ENCODE data around the gene ANKIB1.
A peak's percentile ranks its signal among the peaks of the same experiment; 100 is the strongest.
"Not testable (repeated sequence)": the region's sequence is repeated elsewhere in the genome, so short reads cannot be mapped to it uniquely, and the experiment has no call there.

ANKIB1 gene

DNA sequence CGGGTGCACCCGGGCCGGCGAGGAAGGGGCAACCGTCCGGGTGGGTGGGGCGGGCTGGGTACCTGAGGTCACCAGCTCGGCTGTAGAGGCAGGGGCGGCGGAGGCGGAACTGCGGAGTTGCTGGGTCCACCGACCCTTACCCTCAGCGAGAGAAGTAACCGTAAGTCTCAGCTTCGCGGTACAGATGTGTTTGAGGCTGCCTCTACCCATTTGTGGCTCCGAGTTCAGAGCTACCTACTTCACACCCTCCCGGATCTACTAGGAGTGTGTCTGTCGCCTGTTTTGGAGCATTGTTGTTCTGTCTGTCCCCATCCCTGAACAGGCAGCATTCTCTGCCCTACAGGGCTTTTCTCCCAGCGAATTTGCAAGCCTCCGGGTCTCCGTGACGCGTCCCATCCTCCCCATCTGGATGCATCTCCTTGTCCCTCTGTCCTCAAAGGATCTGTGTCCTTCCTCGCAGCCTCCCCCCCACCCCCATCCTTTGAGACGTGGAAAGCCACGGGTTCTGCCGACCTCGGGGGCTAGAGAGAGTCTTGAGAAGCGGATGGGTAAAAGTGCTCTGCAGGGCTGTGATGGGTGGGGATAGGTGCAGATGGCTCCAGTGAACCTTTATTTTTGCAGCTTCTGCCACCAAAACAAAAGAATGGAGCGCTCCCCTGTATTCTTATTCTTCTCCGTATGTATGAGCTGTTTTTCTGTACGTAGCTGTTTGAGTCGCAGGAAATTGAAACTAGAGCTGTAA, 757 bp downstream of the ANKIB1 start:
- Histone ChIP-seq H3K9me3 (ENCODE audit: insufficient read depth, low read depth, low read length) (no peaks in the 10 kb centered on the region), H3K9ac (ENCODE audit: low read depth, low read length) (peak overlapping the region; percentile 98), H3K4me3 (ENCODE audit: low read length) (peak overlapping the region; percentile 83), H3K27ac (ENCODE audit: low read length) (peak overlapping the region; percentile 21), H3K27me3 (ENCODE audit: insufficient read depth, low read length) (no peaks in the 10 kb centered on the region), H3K36me3 (ENCODE audit: insufficient read depth, low read depth, low read length) (peaks cover 5% of the 10 kb centered on the region; the same call in 1 of the 2 replicates), H3K4me1 (ENCODE audit: insufficient read depth, low read length) (peaks cover 24% of the 10 kb centered on the region)

GRCh38 chr7:92250603-92251002, 4.8 kb downstream of the ANKIB1 start:
- Histone ChIP-seq H3K27ac (ENCODE audit: low read length) (no peak overlapping the region), H3K4me1 (ENCODE audit: insufficient read depth, low read length) (peaks cover 11% of the 10 kb centered on the region), H3K36me3 (ENCODE audit: insufficient read depth, low read depth, low read length) (no peaks in the 10 kb centered on the region), H3K9me3 (ENCODE audit: insufficient read depth, low read depth, low read length) (no peaks in the 10 kb centered on the region), H3K27me3 (ENCODE audit: insufficient read depth, low read length) (no peaks in the 10 kb centered on the region), H3K9ac (ENCODE audit: low read depth, low read length) (no peak overlapping the region), H3K4me3 (ENCODE audit: low read length) (no peak overlapping the region)

- H3K9me3 ChIP-seq (ENCODE audit: insufficient read depth, low read depth, low read length) = no peaks in the 10 kb centered on the region
- H3K4me1 ChIP-seq (ENCODE audit: insufficient read depth, low read length) = peaks cover 11% of the 10 kb centered on the region
- H3K9ac ChIP-seq (ENCODE audit: low read depth, low read length) = no peak overlapping the region
- H3K36me3 ChIP-seq (ENCODE audit: insufficient read depth, low read depth, low read length) = no peaks in the 10 kb centered on the region
- H3K4me3 ChIP-seq (ENCODE audit: low read length) = no peak overlapping the region
- H3K27me3 ChIP-seq (ENCODE audit: insufficient read depth, low read length) = no peaks in the 10 kb centered on the region
- no peak overlapping the region for H3K27ac ChIP-seq (ENCODE audit: low read length)
These were observed 5.4 kb downstream of the ANKIB1 start for GRCh38 chr7:92251181-92251580.

GRCh38 chr7:92253251-92253650, 7.5 kb downstream of the ANKIB1 start:
- Histone ChIP-seq H3K36me3 (ENCODE audit: insufficient read depth, low read depth, low read length) (no peaks in the 10 kb centered on the region), H3K9ac (ENCODE audit: low read depth, low read length) (no peak overlapping the region), H3K27ac (ENCODE audit: low read length) (no peak overlapping the region), H3K4me1 (ENCODE audit: insufficient read depth, low read length) (peaks cover 3% of the 10 kb centered on the region; the same call in 1 of the 2 replicates), H3K27me3 (ENCODE audit: insufficient read depth, low read length) (no peaks in the 10 kb centered on the region), H3K9me3 (ENCODE audit: insufficient read depth, low read depth, low read length) (no peaks in the 10 kb centered on the region), H3K4me3 (ENCODE audit: low read length) (no peak overlapping the region)

DNA sequence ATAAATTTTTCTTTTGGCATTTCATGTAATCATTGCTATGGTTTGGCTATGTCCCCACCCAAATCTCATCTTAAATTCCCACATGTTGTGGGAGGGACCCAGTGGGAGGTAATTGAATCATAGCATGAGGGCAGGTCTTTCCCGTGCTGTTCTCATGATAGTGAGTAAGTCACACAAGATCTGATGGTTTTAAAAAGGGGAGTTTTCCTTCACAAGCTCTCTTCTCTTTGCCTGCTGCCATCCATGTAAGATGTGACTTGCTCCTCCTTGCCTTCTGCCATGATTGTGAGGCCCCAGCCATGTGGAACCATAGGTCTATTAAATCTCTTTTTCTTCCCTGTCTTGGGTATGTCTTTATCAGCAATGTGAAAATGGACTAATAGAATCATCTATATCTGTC, 9.0 kb downstream of the ANKIB1 start:
- not testable (repeated sequence) for H3K4me3 ChIP-seq (ENCODE audit: low read length); H3K36me3 ChIP-seq (ENCODE audit: insufficient read depth, low read depth, low read length); H3K4me1 ChIP-seq (ENCODE audit: insufficient read depth, low read length); H3K27me3 ChIP-seq (ENCODE audit: insufficient read depth, low read length); H3K9me3 ChIP-seq (ENCODE audit: insufficient read depth, low read depth, low read length); H3K9ac ChIP-seq (ENCODE audit: low read depth, low read length); H3K27ac ChIP-seq (ENCODE audit: low read length)

DNA sequence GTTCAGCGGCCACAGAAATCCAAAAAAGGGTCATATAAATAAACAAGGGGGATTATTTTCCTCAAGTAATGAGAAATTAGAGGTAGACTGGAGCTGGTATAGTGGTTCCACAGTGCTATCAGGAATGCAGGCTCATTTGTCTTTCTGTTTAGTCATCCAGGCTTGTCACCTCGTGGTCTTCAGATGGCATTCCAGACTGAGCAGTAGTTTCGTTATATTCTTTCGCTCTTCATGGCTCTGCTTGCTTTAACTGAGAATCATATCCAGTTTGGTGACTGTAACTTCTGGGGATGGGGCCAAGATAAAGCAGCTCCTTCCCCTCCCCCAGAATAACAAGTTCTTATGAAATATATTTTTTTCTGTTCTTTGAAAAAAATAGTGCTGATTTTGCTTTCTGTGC, 9.5 kb downstream of the ANKIB1 start:
- Histone ChIP-seq H3K9ac (ENCODE audit: low read depth, low read length) (no peak overlapping the region), H3K27ac (ENCODE audit: low read length) (no peak overlapping the region), H3K4me1 (ENCODE audit: insufficient read depth, low read length) (peaks cover 3% of the 10 kb centered on the region; the same call in 1 of the 2 replicates), H3K27me3 (ENCODE audit: insufficient read depth, low read length) (no peaks in the 10 kb centered on the region), H3K4me3 (ENCODE audit: low read length) (no peak overlapping the region), H3K36me3 (ENCODE audit: insufficient read depth, low read depth, low read length) (no peaks in the 10 kb centered on the region), H3K9me3 (ENCODE audit: insufficient read depth, low read depth, low read length) (no peaks in the 10 kb centered on the region)

DNA sequence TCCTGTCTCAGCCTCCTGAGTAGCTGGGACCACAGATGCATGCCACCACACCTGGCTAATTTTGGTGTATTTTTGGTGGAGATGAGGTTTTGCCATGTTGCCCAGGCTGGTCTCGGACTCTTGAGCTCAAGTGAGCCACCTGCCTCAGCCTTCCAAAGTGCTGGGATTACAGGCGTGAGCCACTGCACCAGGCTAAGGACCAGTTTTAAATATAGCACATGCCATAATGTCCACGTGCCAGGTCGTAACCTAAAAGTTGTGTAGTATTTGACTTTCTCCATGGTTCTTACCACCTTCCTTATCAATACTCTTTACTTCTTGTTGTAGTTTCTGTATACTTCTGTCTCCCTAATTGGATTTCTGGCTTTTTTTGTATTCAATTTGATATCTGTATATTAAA, 13.3 kb downstream of the ANKIB1 start:
- Histone ChIP-seq H3K36me3 (ENCODE audit: insufficient read depth, low read depth, low read length) (no peaks in the 10 kb centered on the region), H3K27ac (ENCODE audit: low read length) (no peak overlapping the region), H3K4me3 (ENCODE audit: low read length) (no peak overlapping the region), H3K4me1 (ENCODE audit: insufficient read depth, low read length) (no peaks in the 10 kb centered on the region; the same call in 1 of the 2 replicates), H3K9ac (ENCODE audit: low read depth, low read length) (no peak overlapping the region), H3K9me3 (ENCODE audit: insufficient read depth, low read depth, low read length) (no peaks in the 10 kb centered on the region), H3K27me3 (ENCODE audit: insufficient read depth, low read length) (no peaks in the 10 kb centered on the region)

DNA sequence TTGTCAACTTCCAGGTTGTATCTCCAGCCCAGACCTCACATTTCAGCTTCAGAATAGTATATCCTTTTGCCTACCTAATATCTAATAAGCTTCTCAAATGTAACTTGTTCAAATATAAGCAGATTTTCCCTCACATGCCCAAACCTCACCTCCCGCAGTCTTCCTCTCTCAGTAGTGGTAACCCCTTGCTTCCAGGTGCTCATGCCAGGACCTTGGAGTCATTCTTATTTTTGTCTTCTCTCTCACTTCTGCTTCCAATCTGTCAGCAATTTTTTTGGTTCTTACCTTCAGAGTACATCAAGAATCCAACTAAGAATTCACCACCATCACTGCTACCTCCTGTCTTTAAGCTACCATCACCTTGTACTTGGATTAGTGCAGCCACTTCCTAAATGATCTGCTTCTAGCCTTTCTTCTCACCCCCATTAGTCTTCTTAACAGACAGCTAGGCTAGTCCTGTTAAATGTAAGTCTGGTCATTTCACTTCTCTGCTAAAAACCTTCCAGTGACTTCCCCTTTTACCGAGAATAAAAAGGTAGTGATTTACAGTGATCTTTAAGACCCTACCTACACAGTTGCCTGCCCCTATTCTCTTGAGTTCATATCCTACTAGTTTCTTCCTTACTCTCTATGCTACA, 14.0 kb downstream of the ANKIB1 start:
- Histone ChIP-seq H3K27ac (ENCODE audit: low read length) (no peak overlapping the region), H3K27me3 (ENCODE audit: insufficient read depth, low read length) (no peaks in the 10 kb centered on the region), H3K9me3 (ENCODE audit: insufficient read depth, low read depth, low read length) (no peaks in the 10 kb centered on the region), H3K36me3 (ENCODE audit: insufficient read depth, low read depth, low read length) (no peaks in the 10 kb centered on the region), H3K4me1 (ENCODE audit: insufficient read depth, low read length) (no peaks in the 10 kb centered on the region; the same call in 1 of the 2 replicates), H3K4me3 (ENCODE audit: low read length) (no peak overlapping the region), H3K9ac (ENCODE audit: low read depth, low read length) (no peak overlapping the region)

DNA sequence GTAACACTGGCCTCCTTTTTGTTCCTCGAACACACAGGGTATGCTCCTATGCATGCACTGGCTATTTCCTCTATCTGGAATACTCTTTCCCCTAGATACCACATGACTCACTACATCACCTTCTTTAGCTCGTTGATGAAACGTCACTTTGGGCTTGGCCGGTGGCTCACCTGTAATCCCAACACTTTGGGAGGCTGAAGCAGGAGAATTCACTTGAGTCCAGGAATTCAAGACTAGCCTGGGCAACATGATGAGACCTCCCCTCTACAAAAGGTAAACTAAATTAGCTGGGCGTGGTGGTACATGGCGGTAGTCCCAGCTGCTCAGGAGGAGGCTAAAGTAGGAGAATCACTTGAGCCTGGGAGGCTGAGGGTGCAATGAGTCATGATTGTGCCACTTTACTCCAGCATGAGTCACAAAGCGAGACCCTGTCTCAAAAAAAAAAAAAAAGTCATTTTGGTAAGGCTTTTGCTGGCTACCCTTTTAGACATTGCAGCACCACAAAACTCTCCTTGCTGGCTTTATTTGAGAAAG, 14.5 kb downstream of the ANKIB1 start:
- Histone ChIP-seq H3K9me3 (ENCODE audit: insufficient read depth, low read depth, low read length) (no peaks in the 10 kb centered on the region), H3K36me3 (ENCODE audit: insufficient read depth, low read depth, low read length) (no peaks in the 10 kb centered on the region), H3K9ac (ENCODE audit: low read depth, low read length) (no peak overlapping the region), H3K4me3 (ENCODE audit: low read length) (no peak overlapping the region), H3K4me1 (ENCODE audit: insufficient read depth, low read length) (no peaks in the 10 kb centered on the region; the same call in 1 of the 2 replicates), H3K27ac (ENCODE audit: low read length) (no peak overlapping the region), H3K27me3 (ENCODE audit: insufficient read depth, low read length) (no peaks in the 10 kb centered on the region)

DNA sequence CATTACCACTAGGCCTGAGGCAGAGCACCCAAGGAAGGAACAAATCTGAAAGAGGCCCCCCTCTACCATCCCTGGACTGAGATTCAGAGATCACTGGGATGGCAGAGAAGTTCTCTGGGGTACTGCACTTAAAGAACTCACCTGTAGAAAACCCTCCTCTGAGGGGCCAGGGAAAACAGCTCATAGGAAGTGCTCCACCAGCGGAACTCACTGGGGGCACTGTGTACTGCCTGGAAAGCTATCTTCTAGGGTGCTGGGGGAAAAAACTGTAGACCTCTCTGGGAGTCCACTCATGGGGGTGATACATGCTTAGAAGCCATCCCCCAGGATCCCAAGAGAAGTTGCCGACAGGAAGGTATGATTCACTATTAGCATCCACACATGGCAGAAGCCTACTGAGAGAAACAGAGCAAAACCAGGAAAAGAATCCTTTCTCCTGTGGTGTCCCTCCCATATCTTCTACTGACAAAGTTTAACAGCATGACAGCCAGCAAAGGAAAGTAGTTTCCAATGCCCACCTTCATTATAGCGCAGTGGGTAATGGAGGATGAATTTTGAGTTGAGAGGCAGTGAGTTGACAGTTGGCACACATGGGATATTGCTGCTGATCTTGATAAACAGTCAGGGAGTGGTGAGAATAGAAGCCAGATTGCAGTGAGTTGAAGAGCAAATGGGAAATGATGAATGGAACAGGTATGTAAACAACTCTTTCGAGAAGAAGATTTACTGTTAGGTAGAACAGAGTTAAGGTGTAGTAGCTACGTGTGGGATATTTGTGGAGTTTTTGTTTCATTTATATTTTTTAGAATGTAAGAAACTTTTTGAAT, 20.9 kb downstream of the ANKIB1 start:
- no peaks in the 10 kb centered on the region for H3K36me3 ChIP-seq (ENCODE audit: insufficient read depth, low read depth, low read length)
- peaks cover 7% of the 10 kb centered on the region; the same call in 1 of the 2 replicates for H3K4me1 ChIP-seq (ENCODE audit: insufficient read depth, low read length)
- H3K27me3 ChIP-seq (ENCODE audit: insufficient read depth, low read length) = no peaks in the 10 kb centered on the region
- no peak overlapping the region for H3K9ac ChIP-seq (ENCODE audit: low read depth, low read length)
- H3K9me3 ChIP-seq (ENCODE audit: insufficient read depth, low read depth, low read length) = no peaks in the 10 kb centered on the region
- no peak overlapping the region for H3K27ac ChIP-seq (ENCODE audit: low read length)
- H3K4me3 ChIP-seq (ENCODE audit: low read length) = no peak overlapping the region

- peaks cover 7% of the 10 kb centered on the region; the same call in 1 of the 2 replicates for H3K4me1 ChIP-seq (ENCODE audit: insufficient read depth, low read length)
- no peaks in the 10 kb centered on the region for H3K36me3 ChIP-seq (ENCODE audit: insufficient read depth, low read depth, low read length)
- no peaks in the 10 kb centered on the region for H3K9me3 ChIP-seq (ENCODE audit: insufficient read depth, low read depth, low read length)
- H3K27ac ChIP-seq (ENCODE audit: low read length) = no peak overlapping the region
- no peak overlapping the region for H3K4me3 ChIP-seq (ENCODE audit: low read length)
- H3K9ac ChIP-seq (ENCODE audit: low read depth, low read length) = no peak overlapping the region
- no peaks in the 10 kb centered on the region for H3K27me3 ChIP-seq (ENCODE audit: insufficient read depth, low read length)
These were observed 23.1 kb downstream of the ANKIB1 start for GRCh38 chr7:92268921-92269320.
